H9 (cell line): ENCODE results near the gene ZNF451. TPM values are rescaled to one million over a fixed set of nuclear protein-coding genes. Genes with fewer than 3 reads are reported as not detected.

Experiments used
- DNase-seq: peaks from one replicate; pipeline ENCODE4 v3.0.0-alpha.2; 2017
- H2AFZ ChIP-seq: one replicate; pipeline ENCODE4 v1.6.1; 2013; ENCODE audit warnings: mild to moderate bottlenecking, low read length, control low read depth, moderate library complexity
- H2AK5ac ChIP-seq: 2 replicates; pipeline ENCODE4 v1.6.1; 2013; ENCODE audit warnings: low read length, control low read depth, mixed read lengths; ENCODE audit not compliant: insufficient read length
- H2BK120ac ChIP-seq: one replicate; pipeline ENCODE4 v1.6.1; 2013; ENCODE audit warnings: low read depth, mild to moderate bottlenecking, low read length, control low read depth, inconsistent platforms; ENCODE audit not compliant: poor library complexity, severe bottlenecking
- H2BK12ac ChIP-seq: 2 replicates; pipeline ENCODE4 v1.6.1; 2013; ENCODE audit warnings: low read length, control low read depth, mixed read lengths, low read depth; ENCODE audit not compliant: insufficient read length
- H2BK15ac ChIP-seq: 2 replicates; pipeline ENCODE4 v1.6.1; 2013; ENCODE audit warnings: low read depth, low read length, control low read depth
- H2BK20ac ChIP-seq: one replicate; pipeline ENCODE4 v1.6.1; 2013; ENCODE audit warnings: low read depth, mild to moderate bottlenecking, low read length, control low read depth, inconsistent platforms; ENCODE audit not compliant: poor library complexity, severe bottlenecking
- H2BK5ac ChIP-seq: 2 replicates; pipeline ENCODE4 v1.6.1; 2013; ENCODE audit warnings: low read length, control low read depth, mixed read lengths; ENCODE audit not compliant: insufficient read length
- H3K14ac ChIP-seq: 2 replicates; pipeline ENCODE4 v1.6.1; 2013; ENCODE audit warnings: low read length, control low read depth; ENCODE audit not compliant: insufficient read depth
- H3K18ac ChIP-seq: 2 replicates; pipeline ENCODE4 v1.6.1; 2013; ENCODE audit warnings: low read depth, mild to moderate bottlenecking, mixed read lengths, low read length, control low read depth; ENCODE audit not compliant: insufficient read length
- H3K23ac ChIP-seq: 2 replicates; pipeline ENCODE4 v1.6.1; 2013; ENCODE audit warnings: low read length, control low read depth, mixed read lengths, low read depth; ENCODE audit not compliant: insufficient read length
- H3K23me2 ChIP-seq: 2 replicates; pipeline ENCODE4 v1.6.1; 2013; ENCODE audit warnings: low read depth, mild to moderate bottlenecking, mixed read lengths, low read length, control low read depth; ENCODE audit not compliant: insufficient read length, poor library complexity, severe bottlenecking
- H3K27ac ChIP-seq: 2 replicates; pipeline ENCODE4 v1.5.1; 2013; ENCODE audit warnings: low read length, control low read depth, mixed read lengths, low read depth; ENCODE audit not compliant: insufficient read length
- H3K27me3 ChIP-seq: 2 replicates; pipeline ENCODE4 v1.6.1; 2013; ENCODE audit warnings: low read length, control low read depth, inconsistent platforms; ENCODE audit not compliant: insufficient read depth
- H3K4ac ChIP-seq: 2 replicates; pipeline ENCODE4 v1.6.1; 2013; ENCODE audit warnings: low read depth, mild to moderate bottlenecking, control low read depth, inconsistent platforms, low read length, moderate library complexity
- H3K4me1 ChIP-seq: 2 replicates; pipeline ENCODE4 v1.6.1; 2013; ENCODE audit warnings: low read length, control low read depth, inconsistent platforms; ENCODE audit not compliant: insufficient read depth
- H3K4me2 ChIP-seq: 2 replicates; pipeline ENCODE4 v1.6.1; 2013; ENCODE audit warnings: low read length, control low read depth, mixed read lengths; ENCODE audit not compliant: insufficient read length, insufficient read depth
- H3K56ac ChIP-seq: 2 replicates; pipeline ENCODE4 v1.6.1; 2013; ENCODE audit warnings: low read depth, mild to moderate bottlenecking, mixed read lengths, low read length, control low read depth; ENCODE audit not compliant: insufficient read length
- H3K79me1 ChIP-seq: 2 replicates; pipeline ENCODE4 v1.6.1; 2013; ENCODE audit warnings: low read depth, mild to moderate bottlenecking, moderate library complexity, low read length, control low read depth, inconsistent platforms; ENCODE audit not compliant: insufficient read depth, poor library complexity, severe bottlenecking
- H3K79me2 ChIP-seq: 2 replicates; pipeline ENCODE4 v1.6.1; 2013; ENCODE audit warnings: low read length, control low read depth, inconsistent platforms; ENCODE audit not compliant: insufficient read depth
- H3K9ac ChIP-seq: 2 replicates; pipeline ENCODE4 v1.6.1; 2013; ENCODE audit warnings: low read length, control low read depth, mixed read lengths; ENCODE audit not compliant: insufficient read length; ENCODE audit errors: extremely low read depth
- H3K9me3 ChIP-seq: one replicate; pipeline ENCODE4 v1.6.1; 2013; ENCODE audit warnings: low read depth, low read length, inconsistent platforms; ENCODE audit not compliant: control insufficient read depth
- H3T11ph ChIP-seq: one replicate; pipeline ENCODE4 v1.6.1; 2013; ENCODE audit warnings: mild to moderate bottlenecking, low read length, control low read depth, inconsistent platforms
- H4K20me1 ChIP-seq: one replicate; pipeline ENCODE4 v1.6.1; 2013; ENCODE audit not compliant: control insufficient read depth, insufficient read length, insufficient read depth
- H4K5ac ChIP-seq: 2 replicates; pipeline ENCODE4 v1.6.1; 2013; ENCODE audit warnings: low read depth, mild to moderate bottlenecking, mixed read lengths, low read length, control low read depth; ENCODE audit not compliant: insufficient read length
- H4K8ac ChIP-seq: replicated peaks from 2 replicates; pipeline ENCODE4 v1.6.1; 2013; ENCODE audit warnings: low read length, control low read depth, mixed read lengths, low read depth; ENCODE audit not compliant: insufficient read length
- H4K91ac ChIP-seq: 2 replicates; pipeline ENCODE4 v1.6.1; 2013; ENCODE audit warnings: low read depth, mild to moderate bottlenecking, moderate library complexity, mixed read lengths, low read length, control low read depth; ENCODE audit not compliant: insufficient read length
- H3K27ac Mint-ChIP-seq, 3 experiments: 2 replicates in 2 of 3; 3 replicates in 1 of 3; pipeline ENCODE4 v1.8.0; 2020 to 2021; ENCODE audit warnings: mixed read lengths in 3 of 3, mild to moderate bottlenecking in 1 of 3, moderate library complexity in 1 of 3
- H3K27me3 Mint-ChIP-seq: 2 replicates; pipeline ENCODE4 v1.8.0; 2021; ENCODE audit warnings: low read depth, mild to moderate bottlenecking, moderate library complexity, mixed read lengths
- H3K36me3 Mint-ChIP-seq, 3 experiments: 2 replicates in 2 of 3; 3 replicates in 1 of 3; pipeline ENCODE4 v1.8.0; 2020 to 2021; ENCODE audit warnings: low read depth in 3 of 3, mixed read lengths in 3 of 3; ENCODE audit not compliant: insufficient read depth in 1 of 3
- H3K4me1 Mint-ChIP-seq, 2 experiments: 2 replicates each; pipeline ENCODE4 v1.8.0; 2020; ENCODE audit warnings: mixed read lengths in 2 of 2
- H3K4me3 Mint-ChIP-seq, 2 experiments: 2 replicates in 1 of 2; 3 replicates in 1 of 2; pipeline ENCODE4 v1.8.0; 2020 to 2021; ENCODE audit warnings: mild to moderate bottlenecking in 2 of 2, mixed read lengths in 2 of 2, moderate library complexity in 1 of 2
- H3K9me3 Mint-ChIP-seq, 2 experiments: 2 replicates in 1 of 2; 3 replicates in 1 of 2; pipeline ENCODE4 v1.8.0; 2020; ENCODE audit warnings: mild to moderate bottlenecking in 2 of 2, mixed read lengths in 2 of 2, moderate library complexity in 1 of 2
- CTCF ChIP-seq: fragments of 200-600 bp; sonication (generic); conservative IDR thresholded peaks from 3 replicates; pipeline ENCODE4 v1.8.0; 2021; ENCODE audit warnings: antibody characterized with exemption, mild to moderate bottlenecking
- WGBS: extraction: QIAGEN DNeasy Blood & Tissue Kit; methylation state at CpG from one replicate; pipeline ENCODE4 v1.1.7; 2013; ENCODE audit warnings: missing lambda C conversion rate, low lambda C conversion rate, mixed read lengths; ENCODE audit not compliant: insufficient read length; ENCODE audit errors: extremely low coverage; 5-methylcytosine and 5-hydroxymethylcytosine counted together
- total RNA-seq: library from RNA; stranded (reverse); gene quantifications from 2 replicates; pipeline ENCODE4 v1.2.1, GENCODE V29; 2021

The ZNF451 gene
- total RNA-seq, 1 experiment from 2014 or later = 71.2 TPM

DNA sequence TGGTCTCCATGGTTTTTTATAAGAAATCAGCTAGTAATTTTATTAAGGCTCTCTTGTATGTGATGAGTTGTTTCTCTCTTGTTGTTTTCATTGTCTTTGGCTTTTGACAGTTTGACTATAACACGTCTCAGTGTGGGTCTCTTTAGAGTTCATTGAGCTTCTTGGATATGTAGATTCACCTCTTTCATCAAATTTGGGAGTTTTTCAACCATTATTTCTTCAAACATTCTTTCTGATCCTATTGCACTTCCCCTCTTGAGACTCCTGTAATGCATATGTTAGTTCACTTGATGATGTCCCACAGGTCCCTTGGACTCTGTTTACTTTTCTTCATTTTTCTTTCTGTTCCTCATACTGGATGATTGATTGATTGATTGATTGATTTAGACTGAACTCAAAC lies 75.1 kb downstream of the ZNF451 start:
- Histone ChIP-seq H3K27me3 (no peaks in the 10 kb centered on the region), H3K14ac (no peak overlapping the region), H4K5ac (no peak overlapping the region), H2BK120ac (no peak overlapping the region), H2BK12ac (no peak overlapping the region), H3K56ac (no peak overlapping the region), H3K4ac (no peak overlapping the region), H4K91ac (no peak overlapping the region), H3K4me1 (no peaks in the 10 kb centered on the region), H4K8ac (no peak overlapping the region), H2BK20ac (no peak overlapping the region), H3K9ac (no peak overlapping the region), H3K9me3 (no peaks in the 10 kb centered on the region), H3K4me2 (no peak overlapping the region), H3K18ac (no peak overlapping the region), H3K23me2 (no peaks in the 10 kb centered on the region), H4K20me1 (no peaks in the 10 kb centered on the region), H3K79me2 (no peaks in the 10 kb centered on the region), H3K23ac (no peak overlapping the region), H2BK15ac (no peak overlapping the region), H3K79me1 (no peaks in the 10 kb centered on the region), H2AK5ac (no peak overlapping the region), H3K27ac (no peak overlapping the region), H2AFZ (no peak overlapping the region), H2BK5ac (no peak overlapping the region), H3T11ph (no peak overlapping the region)
- no peak for DNase-seq
- Mint-ChIP-seq H3K27me3 (no peaks in the 10 kb centered on the region), H3K9me3 (peaks cover 5 to 15% of the 10 kb centered on the region in 2 experiments; a peak in 4 of 5 replicates), H3K4me3 (no peak overlapping the region), H3K27ac (no peak overlapping the region), H3K36me3 (peaks cover 27 to 36% (median 35%) of the 10 kb centered on the region in 3 experiments), H3K4me1 (peaks cover 0 to 4% of the 10 kb centered on the region in 2 experiments; a peak in 1 of 4 replicates)
- no CpG with 5 or more reads among the region's 1 CpG for WGBS
- no peak for TF ChIP-seq CTCF
